Tibial nerve (tissue), 4 donors: ENCODE measurements around the gene SCD. TPM values are rescaled to one million over a fixed set of nuclear protein-coding genes. Genes with fewer than 3 reads are reported as not detected.

Source experiments
- DNase-seq, 2 donors: peaks; one replicate each; pipeline ENCODE4 v3.0.0-alpha.2; 2019; ENCODE audit warnings: low spot score in 2 of 2
- H3K27ac ChIP-seq, 4 donors: fragments of 200-600 bp; sonication (generic) in 3 of 4; one replicate each; pipeline ENCODE4 v1.5.1; 2017 to 2019; ENCODE audit warnings: mild to moderate bottlenecking in 1 of 4
- H3K27me3 ChIP-seq, 2 donors: fragments of 200-600 bp; sonication (generic) in 1 of 2; one replicate each; pipeline versions ENCODE4 v1.5.1 to v1.6.0; 2017 to 2019
- H3K36me3 ChIP-seq, 3 donors: fragments of 200-600 bp; sonication (generic); one replicate each; pipeline ENCODE4 v1.5.1; 2018 to 2019
- H3K4me1 ChIP-seq, 4 donors: fragments of 200-600 bp; sonication (generic) in 3 of 4; one replicate each; pipeline ENCODE4 v1.5.1; 2017 to 2019
- H3K4me3 ChIP-seq, 4 donors: fragments of 200-600 bp; sonication (generic) in 3 of 4; one replicate each; pipeline ENCODE4 v1.5.1; 2017 to 2019; ENCODE audit warnings: mild to moderate bottlenecking in 1 of 4, moderate library complexity in 1 of 4
- H3K9me3 ChIP-seq, 4 donors: fragments of 200-600 bp; sonication (generic) in 3 of 4; one replicate each; pipeline ENCODE4 v1.5.1; 2017 to 2019
- EP300 ChIP-seq, 2 donors: sonication (generic); formaldehyde crosslinking; IDR thresholded peaks; one replicate each; pipeline ENCODE4 v1.6.1; 2017; ENCODE audit warnings: antibody characterized with exemption in 2 of 2, mild to moderate bottlenecking in 1 of 2
- POLR2A ChIP-seq, 2 donors: fragments of 450-650 bp; IDR thresholded peaks; one replicate each; pipeline ENCODE4 v1.6.1; 2017; ENCODE audit warnings: antibody characterized with exemption in 2 of 2, mild to moderate bottlenecking in 2 of 2, moderate library complexity in 2 of 2
- WGBS, 2 donors: methylation state at CpG; one replicate each; pipeline ENCODE4 v1.1.5; 2018; 5-methylcytosine and 5-hydroxymethylcytosine counted together
- total RNA-seq, 4 donors: library from RNA; depleted of rRNA; stranded (reverse); fragments of >200 nt; gene quantifications; one replicate each; pipeline ENCODE4 v1.1.0, GENCODE V29; 2016
- TF ChIP-seq, protein P1 (sequence below), 5 experiments: fragments of 200-600 bp in 3 of 5; fragments of 450-650 bp in 2 of 5; sonication (generic) in 3 of 5; IDR thresholded peaks; one replicate each; pipeline ENCODE4 v1.5.1; 2016 to 2019; ENCODE audit warnings: antibody characterized with exemption in 5 of 5, mild to moderate bottlenecking in 3 of 5, moderate library complexity in 2 of 5

The SCD gene
- total RNA-seq, 4 donors from 2014 or later: 118 to 500 (median 249) TPM

DNA sequence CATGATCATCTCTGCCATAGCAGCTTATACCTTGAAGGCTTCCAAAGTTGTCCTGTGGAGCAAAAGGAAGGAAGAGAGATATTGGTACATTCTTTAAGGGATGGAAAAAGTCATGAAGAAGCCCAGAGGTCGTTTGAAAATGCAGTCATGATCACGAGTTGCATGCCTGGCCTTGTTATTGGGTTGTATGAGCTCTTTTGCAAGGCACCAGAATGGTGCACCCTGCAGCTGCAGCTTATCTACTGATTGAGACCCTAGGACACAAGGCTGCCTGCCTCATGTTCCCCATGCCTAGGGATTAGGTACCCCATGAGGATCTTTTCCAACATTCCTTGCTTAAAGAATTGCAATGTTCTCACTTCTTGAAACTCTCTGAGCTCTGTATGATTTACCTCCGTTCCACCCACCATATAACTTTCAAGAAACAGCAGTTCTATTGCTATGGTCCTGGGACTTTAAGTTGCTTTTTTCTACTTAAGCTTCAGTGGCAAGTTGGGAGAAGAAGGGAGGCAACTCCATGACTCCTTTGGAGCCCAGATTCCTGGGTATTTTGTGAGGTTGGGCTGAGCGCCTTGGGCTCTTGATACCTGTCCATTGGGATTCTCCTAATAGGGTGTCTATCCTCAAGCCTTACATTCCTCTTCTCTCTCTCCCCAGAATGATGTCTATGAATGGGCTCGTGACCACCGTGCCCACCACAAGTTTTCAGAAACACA is 6.9 kb downstream of the SCD start:
- WGBS, 2 donors: 90 to 91% methylated on average over 6 of the region's 6 CpGs
- H3K27ac ChIP-seq: no peak overlapping the region
- peaks cover 0 to 73% (median 7%) of the 10 kb centered on the region in 3 donors for H3K36me3 ChIP-seq
- TF ChIP-seq, protein P1, sequence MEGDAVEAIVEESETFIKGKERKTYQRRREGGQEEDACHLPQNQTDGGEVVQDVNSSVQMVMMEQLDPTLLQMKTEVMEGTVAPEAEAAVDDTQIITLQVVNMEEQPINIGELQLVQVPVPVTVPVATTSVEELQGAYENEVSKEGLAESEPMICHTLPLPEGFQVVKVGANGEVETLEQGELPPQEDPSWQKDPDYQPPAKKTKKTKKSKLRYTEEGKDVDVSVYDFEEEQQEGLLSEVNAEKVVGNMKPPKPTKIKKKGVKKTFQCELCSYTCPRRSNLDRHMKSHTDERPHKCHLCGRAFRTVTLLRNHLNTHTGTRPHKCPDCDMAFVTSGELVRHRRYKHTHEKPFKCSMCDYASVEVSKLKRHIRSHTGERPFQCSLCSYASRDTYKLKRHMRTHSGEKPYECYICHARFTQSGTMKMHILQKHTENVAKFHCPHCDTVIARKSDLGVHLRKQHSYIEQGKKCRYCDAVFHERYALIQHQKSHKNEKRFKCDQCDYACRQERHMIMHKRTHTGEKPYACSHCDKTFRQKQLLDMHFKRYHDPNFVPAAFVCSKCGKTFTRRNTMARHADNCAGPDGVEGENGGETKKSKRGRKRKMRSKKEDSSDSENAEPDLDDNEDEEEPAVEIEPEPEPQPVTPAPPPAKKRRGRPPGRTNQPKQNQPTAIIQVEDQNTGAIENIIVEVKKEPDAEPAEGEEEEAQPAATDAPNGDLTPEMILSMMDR (IDR thresholded peaks at IDR 0.05): no peak
- no peak for TF ChIP-seq EP300 (IDR thresholded peaks at IDR 0.05)
- TF ChIP-seq POLR2A (IDR thresholded peaks at IDR 0.05): no peak
- no peak for DNase-seq
- no peaks in the 10 kb centered on the region for H3K9me3 ChIP-seq
- H3K4me3 ChIP-seq: no peak overlapping the region
- H3K27me3 ChIP-seq: no peaks in the 10 kb centered on the region
- peaks cover 0 to 35% (median 3%) of the 10 kb centered on the region in 4 donors for H3K4me1 ChIP-seq

- H3K9me3 ChIP-seq: no peaks in the 10 kb centered on the region
- DNase-seq: no peak
- H3K36me3 ChIP-seq: peaks cover 0 to 71% (median 7%) of the 10 kb centered on the region in 3 donors
- 87 to 88% methylated on average over 4 of the region's 4 CpGs for WGBS, 2 donors
- H3K4me1 ChIP-seq: peaks cover 2 to 35% (median 11%) of the 10 kb centered on the region in 4 donors
- no peaks in the 10 kb centered on the region for H3K27me3 ChIP-seq
- H3K27ac ChIP-seq: no peak overlapping the region
- H3K4me3 ChIP-seq: no peak overlapping the region
- TF ChIP-seq, protein P1 (IDR thresholded peaks at IDR 0.05): no peak
Observed at GRCh38 chr10:100355086-100355485, 8.1 kb downstream of the SCD start.

DNA sequence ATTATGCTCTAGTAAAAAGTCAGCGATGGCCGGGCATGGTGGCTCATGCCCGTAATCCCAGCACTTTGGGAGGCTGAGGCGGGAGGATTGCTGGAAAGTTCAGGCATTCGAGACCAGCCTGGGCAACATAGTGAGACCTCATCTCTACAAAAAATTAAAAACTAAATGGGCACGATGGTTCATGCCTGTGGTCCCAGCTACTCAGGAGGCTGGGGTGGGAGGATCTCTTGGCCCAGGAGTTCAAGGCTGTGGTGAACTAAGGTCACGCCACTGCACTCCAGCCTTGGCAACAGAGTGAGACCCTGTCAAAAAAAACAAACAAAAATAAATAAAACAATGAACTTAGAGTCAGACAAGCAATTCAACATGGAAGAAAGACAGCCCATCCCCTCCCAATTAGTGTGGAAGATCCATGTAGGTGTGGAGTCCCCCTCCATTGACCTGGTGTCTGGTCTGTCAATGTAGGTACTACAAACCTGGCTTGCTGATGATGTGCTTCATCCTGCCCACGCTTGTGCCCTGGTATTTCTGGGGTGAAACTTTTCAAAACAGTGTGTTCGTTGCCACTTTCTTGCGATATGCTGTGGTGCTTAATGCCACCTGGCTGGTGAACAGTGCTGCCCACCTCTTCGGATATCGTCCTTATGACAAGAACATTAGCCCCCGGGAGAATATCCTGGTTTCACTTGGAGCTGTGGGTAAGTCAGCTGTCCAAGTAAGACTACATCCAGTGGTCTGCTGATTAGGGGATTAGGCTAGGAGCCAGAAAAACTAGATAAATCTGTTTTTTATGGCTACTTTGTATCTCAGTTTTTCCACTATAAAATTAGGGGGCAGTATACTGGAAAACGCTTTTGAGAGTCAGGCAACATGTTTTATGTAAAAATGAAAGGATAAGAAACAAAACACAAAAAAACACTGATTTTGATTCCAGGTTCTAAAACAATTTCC is 9.3 kb downstream of the SCD start:
- TF ChIP-seq, protein P1 (IDR thresholded peaks at IDR 0.05): no peak
- no peak for TF ChIP-seq EP300 (IDR thresholded peaks at IDR 0.05)
- no peak for TF ChIP-seq POLR2A (IDR thresholded peaks at IDR 0.05)
- Histone ChIP-seq H3K4me3 (no peak overlapping the region), H3K4me1 (peaks cover 2 to 27% (median 9%) of the 10 kb centered on the region in 4 donors), H3K36me3 (peaks cover 0 to 79% (median 7%) of the 10 kb centered on the region in 3 donors), H3K9me3 (no peaks in the 10 kb centered on the region), H3K27ac (no peak overlapping the region), H3K27me3 (no peaks in the 10 kb centered on the region)
- DNase-seq: no peak
- WGBS, 2 donors: 88 to 94% methylated on average over 14 of the region's 14 CpGs

GRCh38 chr10:100357059-100357858 is 10.2 kb downstream of the SCD start:
- Histone ChIP-seq H3K27ac (peak overlapping the region in 1 of 4 donors; percentile 42), H3K4me1 (peaks cover 2 to 18% (median 9%) of the 10 kb centered on the region in 4 donors), H3K36me3 (peaks cover 0 to 73% (median 7%) of the 10 kb centered on the region in 3 donors), H3K27me3 (no peaks in the 10 kb centered on the region), H3K9me3 (no peaks in the 10 kb centered on the region), H3K4me3 (no peak overlapping the region)
- WGBS, 2 donors: 69 to 70% methylated on average over 4 of the region's 4 CpGs
- no peak for TF ChIP-seq POLR2A (IDR thresholded peaks at IDR 0.05)
- TF ChIP-seq, protein P1 (IDR thresholded peaks at IDR 0.05): no peak
- TF ChIP-seq EP300 (IDR thresholded peaks at IDR 0.05): no peak
- no peak for DNase-seq
